Keratinocyte (primary cell): ENCODE results near the gene ZEB1. TPM values are rescaled to one million over a fixed set of nuclear protein-coding genes. Genes with fewer than 3 reads are reported as not detected.

Experiments used
- DNase-seq: peaks from one replicate; pipeline ENCODE4 v3.0.0-alpha.2; 2011; ENCODE audit warnings: low read depth, missing footprints, low spot score
- FAIRE-seq: peaks from 2 replicates; lab custom pipeline; 2011; peaks lifted over from hg19 to GRCh38; lab: Jason Lieb, UNC
- H2AFZ ChIP-seq: 2 replicates; pipeline ENCODE4 v1.6.0; 2012; ENCODE audit warnings: low read length, control low read depth, inconsistent platforms; ENCODE audit not compliant: control insufficient read depth
- H3K27ac ChIP-seq: 2 replicates; pipeline ENCODE4 v1.5.1; 2011; ENCODE audit warnings: low read length; ENCODE audit not compliant: control insufficient read depth, insufficient read depth
- H3K27me3 ChIP-seq: 3 replicates; pipeline ENCODE4 v1.6.0; 2011; ENCODE audit warnings: low read length; ENCODE audit not compliant: control insufficient read depth, insufficient read depth; ENCODE audit errors: extremely low read depth
- H3K36me3 ChIP-seq, 2 experiments: 2 replicates in 1 of 2; 3 replicates in 1 of 2; pipeline ENCODE4 v1.5.1; 2011; ENCODE audit warnings: low read length in 2 of 2, mild to moderate bottlenecking in 1 of 2; ENCODE audit not compliant: control insufficient read depth in 2 of 2, insufficient read depth in 2 of 2; ENCODE audit errors: extremely low read depth in 1 of 2
- H3K4me1 ChIP-seq: 3 replicates; pipeline ENCODE4 v1.5.1; 2011; ENCODE audit warnings: low read length; ENCODE audit not compliant: control insufficient read depth, insufficient read depth; ENCODE audit errors: extremely low read depth
- H3K4me2 ChIP-seq: 3 replicates; pipeline ENCODE4 v1.6.0; 2011; ENCODE audit warnings: low read depth, low read length; ENCODE audit not compliant: control insufficient read depth, insufficient read depth; ENCODE audit errors: extremely low read depth
- H3K4me3 ChIP-seq, 3 experiments: fragments of 200-600 bp in 1 of 3; sonication (generic) in 1 of 3; 2 replicates in 2 of 3; 3 replicates in 1 of 3; pipeline ENCODE4 v1.5.1; 2011 to 2016; ENCODE audit warnings: low read length in 3 of 3, mild to moderate bottlenecking in 3 of 3, control low read depth in 2 of 3, inconsistent platforms in 1 of 3, low read depth in 1 of 3, mixed read lengths in 1 of 3, mixed run types in 1 of 3, moderate library complexity in 1 of 3; ENCODE audit not compliant: control insufficient read depth in 2 of 3, insufficient read depth in 2 of 3; ENCODE audit errors: extremely low read depth in 1 of 3
- H3K79me2 ChIP-seq: 2 replicates; pipeline ENCODE4 v1.6.0; 2012; ENCODE audit warnings: low read length; ENCODE audit not compliant: control insufficient read depth, insufficient read depth
- H3K9ac ChIP-seq: 3 replicates; pipeline ENCODE4 v1.6.0; 2011; ENCODE audit warnings: low read length; ENCODE audit not compliant: control insufficient read depth, insufficient read depth; ENCODE audit errors: extremely low read depth
- H3K9me1 ChIP-seq: 3 replicates; pipeline ENCODE4 v1.6.0; 2011; ENCODE audit warnings: low read length; ENCODE audit not compliant: control insufficient read depth, insufficient read depth; ENCODE audit errors: extremely low read depth
- H3K9me3 ChIP-seq: 2 replicates; pipeline ENCODE4 v1.5.1; 2012; ENCODE audit warnings: low read depth, low read length; ENCODE audit not compliant: control insufficient read depth
- H4K20me1 ChIP-seq: 3 replicates; pipeline ENCODE4 v1.6.0; 2011; ENCODE audit warnings: low read length; ENCODE audit not compliant: control insufficient read depth, insufficient read depth; ENCODE audit errors: extremely low read depth
- EZH2 ChIP-seq: IDR thresholded peaks from one replicate; pipeline ENCODE4 v1.6.1; 2012; ENCODE audit warnings: inconsistent platforms, mild to moderate bottlenecking, low read length, moderate library complexity
- dilution Hi-C: fragments of 300-500 bp; cut with MboI; formaldehyde crosslinking; loops from one replicate; pipeline ENCODE4 v1.7.0; 2020; ENCODE audit warnings: low sequenced_read_pairs; ENCODE audit not compliant: extremely low pct_ligation_motif_present
- polyA plus RNA-seq, 5 experiments: library from polyadenylated mRNA; depleted of rRNA in 3 of 5; stranded (reverse) in 3 of 5; stranded (forward) in 1 of 5; unstranded in 1 of 5; fragments of >200 nt; gene quantifications; 1 replicate in 1 of 5; 2 replicates in 3 of 5; 3 replicates in 1 of 5; pipeline versions ENCODE4 v1.2.1 to v1.2.3, GENCODE V29; 2011 to 2012; ENCODE audit warnings: missing spikeins in 2 of 5, low read depth in 1 of 5, low replicate concordance in 1 of 5
- TF ChIP-seq, protein P1 (sequence below), 3 experiments: IDR thresholded peaks in 1 of 3; conservative IDR thresholded peaks in 1 of 3; optimal IDR thresholded peaks in 1 of 3; 2 replicates in 2 of 3; 3 replicates in 1 of 3; pipeline versions ENCODE3 to v1.5.1; 2011; ENCODE audit warnings: low read length in 3 of 3, mild to moderate bottlenecking in 3 of 3, moderate library complexity in 2 of 3, control low read depth in 1 of 3, inconsistent platforms in 1 of 3; ENCODE audit not compliant: insufficient read depth in 2 of 3; ENCODE audit errors: extremely low read depth in 1 of 3

Gene ZEB1
- polyA plus RNA-seq, 1 donor (not counting 4 experiments of a cell fraction or from before 2014, with no cell fraction given): 0.96 TPM

DNA sequence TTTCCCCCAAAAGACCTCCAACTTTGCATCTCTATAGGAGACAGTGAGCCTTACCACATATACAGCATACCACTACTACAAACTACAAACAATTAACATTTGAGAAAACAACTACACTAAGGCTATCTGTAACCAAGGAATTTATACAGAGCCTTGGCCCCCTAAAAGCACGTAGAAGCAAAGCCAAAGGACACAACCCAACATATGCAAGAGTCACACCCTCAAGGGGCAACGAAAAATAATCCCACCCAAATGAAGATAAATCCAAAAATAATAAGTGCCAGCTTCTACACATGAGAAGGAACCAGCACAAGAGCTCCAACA is 149.5 kb downstream of the ZEB1 start:
- H3K4me2 ChIP-seq: no peak overlapping the region
- FAIRE-seq (no peak), DNase-seq (no peak)
- no peaks in the 10 kb centered on the region for H3K27me3 ChIP-seq
- no peaks in the 10 kb centered on the region for H3K9me1 ChIP-seq
- no peaks in the 10 kb centered on the region for H3K36me3 ChIP-seq
- no peak overlapping the region for H3K9ac ChIP-seq
- TF ChIP-seq, protein P1, sequence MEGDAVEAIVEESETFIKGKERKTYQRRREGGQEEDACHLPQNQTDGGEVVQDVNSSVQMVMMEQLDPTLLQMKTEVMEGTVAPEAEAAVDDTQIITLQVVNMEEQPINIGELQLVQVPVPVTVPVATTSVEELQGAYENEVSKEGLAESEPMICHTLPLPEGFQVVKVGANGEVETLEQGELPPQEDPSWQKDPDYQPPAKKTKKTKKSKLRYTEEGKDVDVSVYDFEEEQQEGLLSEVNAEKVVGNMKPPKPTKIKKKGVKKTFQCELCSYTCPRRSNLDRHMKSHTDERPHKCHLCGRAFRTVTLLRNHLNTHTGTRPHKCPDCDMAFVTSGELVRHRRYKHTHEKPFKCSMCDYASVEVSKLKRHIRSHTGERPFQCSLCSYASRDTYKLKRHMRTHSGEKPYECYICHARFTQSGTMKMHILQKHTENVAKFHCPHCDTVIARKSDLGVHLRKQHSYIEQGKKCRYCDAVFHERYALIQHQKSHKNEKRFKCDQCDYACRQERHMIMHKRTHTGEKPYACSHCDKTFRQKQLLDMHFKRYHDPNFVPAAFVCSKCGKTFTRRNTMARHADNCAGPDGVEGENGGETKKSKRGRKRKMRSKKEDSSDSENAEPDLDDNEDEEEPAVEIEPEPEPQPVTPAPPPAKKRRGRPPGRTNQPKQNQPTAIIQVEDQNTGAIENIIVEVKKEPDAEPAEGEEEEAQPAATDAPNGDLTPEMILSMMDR (optimal IDR thresholded peaks at IDR 0.05 in 1 of 3, IDR thresholded peaks at IDR 0.05 in 1 of 3, conservative IDR thresholded peaks at IDR 0.05 in 1 of 3; ENCODE audit: extremely low read depth in 1 of 3, insufficient read depth in 2 of 3, low read length in 3 of 3): no peak
- TF ChIP-seq EZH2: no peak
- no peak overlapping the region for H3K27ac ChIP-seq
- dilution Hi-C loops: no loop called here
- H2AFZ ChIP-seq: no peak overlapping the region
- no peaks in the 10 kb centered on the region for H3K9me3 ChIP-seq
- H3K79me2 ChIP-seq: no peaks in the 10 kb centered on the region
- no peak overlapping the region for H3K4me3 ChIP-seq
- H4K20me1 ChIP-seq: no peaks in the 10 kb centered on the region
- no peaks in the 10 kb centered on the region for H3K4me1 ChIP-seq

- DNase-seq: no peak
- dilution Hi-C loops: no loop called here
- H3K9me3 ChIP-seq: no peaks in the 10 kb centered on the region
Observed at GRCh38 chr10:31475519-31475918, 156.5 kb downstream of the ZEB1 start.

More at GRCh38 chr10:31475519-31475918, 156.5 kb downstream of the ZEB1 start:
- Histone ChIP-seq H3K27me3 (no peaks in the 10 kb centered on the region), H3K9me1 (no peaks in the 10 kb centered on the region), H3K79me2 (no peaks in the 10 kb centered on the region), H3K36me3 (no peaks in the 10 kb centered on the region), H3K27ac (no peak overlapping the region), H3K4me2 (no peak overlapping the region), H3K9ac (no peak overlapping the region), H2AFZ (no peak overlapping the region), H4K20me1 (no peaks in the 10 kb centered on the region), H3K4me3 (no peak overlapping the region), H3K4me1 (no peaks in the 10 kb centered on the region)
- TF ChIP-seq EZH2: no peak
- TF ChIP-seq, protein P1 (optimal IDR thresholded peaks at IDR 0.05 in 1 of 3, IDR thresholded peaks at IDR 0.05 in 1 of 3, conservative IDR thresholded peaks at IDR 0.05 in 1 of 3; ENCODE audit: extremely low read depth in 1 of 3, insufficient read depth in 2 of 3, low read length in 3 of 3): no peak
- no peak for FAIRE-seq
